PC-3 (cell line): Measurements from ENCODE around the gene TSHZ2. TPM values are rescaled to one million over a fixed set of nuclear protein-coding genes. Genes with fewer than 3 reads are reported as not detected.

Experiments
- ATAC-seq: fragments of 200-7000 bp; cut with Tn5 transposase; 2 replicates; pipeline ENCODE4 v1.9.1; 2020; ENCODE audit warnings: mild to moderate bottlenecking, moderate library complexity
- BruUV-seq: library from RNA; stranded (reverse); fragments of 400-500 nt; replicated peaks from 2 replicates; lab custom pipeline; 2021; lab: Mats Ljungman, UMichigan
- CTCF ChIA-PET: fragments of 300-600 bp; sonication (Branson Sonifier 250); formaldehyde crosslinking; loops from one replicate; lab custom pipeline; 2022; ENCODE audit warnings: antibody characterized with exemption; lab: Charles Lee
- POLR2A ChIA-PET: fragments of 300-600 bp; sonication (Branson Sonifier 250); formaldehyde crosslinking; loops from one replicate; lab custom pipeline; 2022; ENCODE audit warnings: antibody characterized with exemption; ENCODE audit not compliant: unreplicated experiment; lab: Charles Lee
- DNase-seq: peaks from one replicate; pipeline ENCODE4 v3.0.0-alpha.2; 2015
- H2AFZ ChIP-seq: fragments of 300-600 bp; sonication (generic); 2 replicates; pipeline ENCODE4 v1.6.0; 2016; ENCODE audit warnings: antibody characterized with exemption, low read length
- H3F3A ChIP-seq: fragments of 300-600 bp; sonication (generic); one replicate; pipeline ENCODE4 v1.6.0; 2017; ENCODE audit warnings: antibody characterized with exemption, low read length, control low read depth, mild to moderate bottlenecking; ENCODE audit not compliant: unreplicated experiment
- H3K27ac ChIP-seq: fragments of 300-600 bp; sonication (generic); 2 replicates; pipeline ENCODE4 v1.5.1; 2016; ENCODE audit warnings: mild to moderate bottlenecking, low read length
- H3K27me3 ChIP-seq: fragments of 300-600 bp; sonication (generic); 2 replicates; pipeline ENCODE4 v1.6.1; 2016; ENCODE audit warnings: low read length, mixed read lengths
- H3K36me3 ChIP-seq: fragments of 300-600 bp; sonication (generic); 2 replicates; pipeline ENCODE4 v1.6.1; 2016; ENCODE audit warnings: low read depth, mixed run types, low read length, mixed read lengths
- H3K4me1 ChIP-seq: fragments of 300-600 bp; sonication (generic); 2 replicates; pipeline ENCODE4 v1.5.1; 2016; ENCODE audit warnings: low read length; ENCODE audit not compliant: insufficient read depth
- H3K4me2 ChIP-seq: fragments of 300-600 bp; sonication (generic); 2 replicates; pipeline ENCODE4 v1.6.0; 2016; ENCODE audit warnings: low read length
- H3K4me3 ChIP-seq: fragments of 300-600 bp; sonication (generic); 2 replicates; pipeline ENCODE4 v1.5.1; 2016; ENCODE audit warnings: mild to moderate bottlenecking, low read length, mixed read lengths
- H3K79me2 ChIP-seq: fragments of 300-600 bp; sonication (generic); 2 replicates; pipeline ENCODE4 v1.6.1; 2017; ENCODE audit warnings: low read length, mixed read lengths
- H3K9ac ChIP-seq: fragments of 300-600 bp; sonication (generic); 2 replicates; pipeline ENCODE4 v1.6.0; 2016; ENCODE audit warnings: mild to moderate bottlenecking, low read length
- H3K9me2 ChIP-seq: fragments of 300-600 bp; sonication (generic); replicated peaks from 2 replicates; pipeline ENCODE4 v1.6.1; 2016; ENCODE audit warnings: mixed run types, low read length, mixed read lengths
- H3K9me3 ChIP-seq: fragments of 300-600 bp; sonication (generic); 2 replicates; pipeline ENCODE4 v1.6.1; 2016; ENCODE audit warnings: low read length, mixed read lengths
- H4K20me1 ChIP-seq: fragments of 300-600 bp; sonication (generic); 2 replicates; pipeline ENCODE4 v1.6.1; 2016; ENCODE audit warnings: low read length, mixed read lengths
- EZH2 ChIP-seq: fragments of 300-600 bp; sonication (generic); IDR thresholded peaks from one replicate; pipeline ENCODE4 v1.6.1; 2017; ENCODE audit warnings: antibody characterized with exemption, mild to moderate bottlenecking, low read length; ENCODE audit not compliant: unreplicated experiment
- EZH2phosphoT487 ChIP-seq: fragments of 300-600 bp; sonication (generic); IDR thresholded peaks from 2 replicates; pipeline ENCODE4 v1.6.1; 2018; ENCODE audit warnings: mild to moderate bottlenecking, antibody characterized with exemption, low read length, borderline replicate concordance
- intact Hi-C: fragments of 100-400 bp; cut with micrococcal nuclease; formaldehyde crosslinking; loops from 2 replicates; pipeline ENCODE4 v1.9.0; 2023
- total RNA-seq: library from RNA; depleted of rRNA; stranded (reverse); fragments of >200 nt; gene quantifications from 2 replicates; pipeline ENCODE4 v1.2.3, GENCODE V29; 2014
- TF ChIP-seq, protein P1 (sequence below): fragments of 300-600 bp; sonication (generic); conservative IDR thresholded peaks from 2 replicates; pipeline ENCODE4 v1.5.1; 2017; ENCODE audit warnings: antibody characterized with exemption, low read depth, mild to moderate bottlenecking, low read length

Gene TSHZ2
- total RNA-seq, 1 experiment from 2014 or later = not detected

DNA sequence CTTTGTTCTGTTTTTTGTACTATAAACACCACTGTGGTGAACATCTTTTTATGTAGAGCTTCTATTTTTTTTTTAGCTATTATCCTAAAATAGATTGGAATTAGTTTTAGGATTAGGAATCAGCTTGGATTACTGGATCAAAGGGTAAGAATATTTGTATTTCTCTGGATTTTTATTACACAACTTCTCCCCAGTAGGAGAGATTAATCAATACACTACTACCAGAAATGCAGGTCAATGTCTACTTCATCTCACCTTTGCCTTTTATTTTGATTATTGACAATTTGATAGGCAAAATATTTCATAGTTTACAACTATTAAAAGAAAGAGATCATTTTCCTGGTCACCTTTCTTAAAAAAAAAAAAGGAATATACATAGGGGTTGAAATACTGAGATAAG lies 191.9 kb downstream of the TSHZ2 start:
- H3K36me3 ChIP-seq = no peaks in the 10 kb centered on the region
- H3K27me3 ChIP-seq = 0 out of 2 replicates have a peak, but pooled peaks cover 5% of the 10 kb centered on the region
- TF ChIP-seq, protein P1, sequence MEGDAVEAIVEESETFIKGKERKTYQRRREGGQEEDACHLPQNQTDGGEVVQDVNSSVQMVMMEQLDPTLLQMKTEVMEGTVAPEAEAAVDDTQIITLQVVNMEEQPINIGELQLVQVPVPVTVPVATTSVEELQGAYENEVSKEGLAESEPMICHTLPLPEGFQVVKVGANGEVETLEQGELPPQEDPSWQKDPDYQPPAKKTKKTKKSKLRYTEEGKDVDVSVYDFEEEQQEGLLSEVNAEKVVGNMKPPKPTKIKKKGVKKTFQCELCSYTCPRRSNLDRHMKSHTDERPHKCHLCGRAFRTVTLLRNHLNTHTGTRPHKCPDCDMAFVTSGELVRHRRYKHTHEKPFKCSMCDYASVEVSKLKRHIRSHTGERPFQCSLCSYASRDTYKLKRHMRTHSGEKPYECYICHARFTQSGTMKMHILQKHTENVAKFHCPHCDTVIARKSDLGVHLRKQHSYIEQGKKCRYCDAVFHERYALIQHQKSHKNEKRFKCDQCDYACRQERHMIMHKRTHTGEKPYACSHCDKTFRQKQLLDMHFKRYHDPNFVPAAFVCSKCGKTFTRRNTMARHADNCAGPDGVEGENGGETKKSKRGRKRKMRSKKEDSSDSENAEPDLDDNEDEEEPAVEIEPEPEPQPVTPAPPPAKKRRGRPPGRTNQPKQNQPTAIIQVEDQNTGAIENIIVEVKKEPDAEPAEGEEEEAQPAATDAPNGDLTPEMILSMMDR = no peak
- TF ChIP-seq EZH2 (no peak), EZH2phosphoT487 (no peak)
- H3K27ac ChIP-seq = no peak overlapping the region
- H2AFZ ChIP-seq = no peak overlapping the region
- no TSS peak for BruUV-seq
- DNase-seq = no peak
- no peak overlapping the region for H3K9ac ChIP-seq
- no peaks in the 10 kb centered on the region for H3K9me2 ChIP-seq
- ATAC-seq = no peak
- intact Hi-C loops = no loop called here
- POLR2A ChIA-PET = no interaction called here
- H4K20me1 ChIP-seq = no peaks in the 10 kb centered on the region
- H3K4me1 ChIP-seq = peaks cover 8% of the 10 kb centered on the region
- no peak overlapping the region for H3K4me3 ChIP-seq
- H3K9me3 ChIP-seq = no peaks in the 10 kb centered on the region
- no peaks in the 10 kb centered on the region for H3K79me2 ChIP-seq
- CTCF ChIA-PET = no interaction called here
- no peak overlapping the region for H3K4me2 ChIP-seq
- no peaks in the 10 kb centered on the region for H3F3A ChIP-seq

DNA sequence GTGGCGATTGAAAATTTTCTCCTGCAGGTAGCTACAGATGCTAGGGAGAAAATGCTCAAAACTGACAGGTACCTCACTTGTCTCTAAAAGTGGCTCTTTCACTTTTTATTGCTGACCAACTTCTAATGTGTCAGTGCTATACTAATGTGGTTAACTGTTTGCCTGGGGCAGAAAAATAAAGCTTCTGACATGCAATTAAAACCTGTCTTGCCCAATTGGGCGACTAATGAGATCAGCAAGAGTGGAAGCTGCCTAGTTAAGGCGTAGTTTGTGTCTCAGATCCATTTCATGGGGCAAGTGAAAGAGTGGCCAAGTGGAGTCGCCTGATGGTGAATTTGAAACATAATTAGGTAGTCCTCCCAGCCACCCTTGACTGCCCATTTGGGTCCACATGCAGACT lies 193.3 kb downstream of the TSHZ2 start:
- H3F3A ChIP-seq = no peaks in the 10 kb centered on the region
- H3K9ac ChIP-seq = no peak overlapping the region
- TF ChIP-seq, protein P1 = no peak
- TF ChIP-seq EZH2 = no peak
- TF ChIP-seq EZH2phosphoT487 = no peak
- H3K27me3 ChIP-seq = peaks cover 17% of the 10 kb centered on the region
- H3K79me2 ChIP-seq = no peaks in the 10 kb centered on the region
- CTCF ChIA-PET = no interaction called here
- POLR2A ChIA-PET = no interaction called here
- H3K27ac ChIP-seq = no peak overlapping the region
- H3K36me3 ChIP-seq = no peaks in the 10 kb centered on the region
- H3K9me2 ChIP-seq = no peaks in the 10 kb centered on the region
- no TSS peak for BruUV-seq
- DNase-seq (no peak), ATAC-seq (no peak)
- H3K9me3 ChIP-seq = no peaks in the 10 kb centered on the region
- no peaks in the 10 kb centered on the region for H4K20me1 ChIP-seq
- H3K4me3 ChIP-seq = no peak overlapping the region
- intact Hi-C loops = no loop called here
- H3K4me1 ChIP-seq = peaks cover 8% of the 10 kb centered on the region
- no peak overlapping the region for H2AFZ ChIP-seq
- H3K4me2 ChIP-seq = no peak overlapping the region

DNA sequence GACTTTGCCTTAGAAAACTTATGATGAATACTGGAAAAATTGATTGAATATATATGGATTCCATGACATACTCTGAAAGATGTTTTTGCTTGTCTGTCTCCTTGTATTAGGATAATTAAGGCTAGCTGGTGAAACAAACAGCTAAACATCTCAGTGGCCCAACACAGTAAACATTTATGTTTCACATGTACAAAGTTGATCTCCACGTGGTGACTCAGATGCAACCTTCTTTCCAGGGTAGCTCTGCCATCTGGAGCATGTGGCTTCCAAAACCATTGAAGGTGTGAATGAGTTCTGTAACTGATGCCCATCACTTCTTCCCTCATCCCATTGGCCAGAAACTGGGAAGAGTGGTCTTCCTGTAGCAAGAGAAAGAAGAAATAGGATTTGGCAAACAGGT lies 196.3 kb downstream of the TSHZ2 start:
- peaks cover 39% of the 10 kb centered on the region for H3K27me3 ChIP-seq
- H3K79me2 ChIP-seq = no peaks in the 10 kb centered on the region
- ATAC-seq = no peak
- H3K4me3 ChIP-seq = no peak overlapping the region
- no peak for DNase-seq
- H2AFZ ChIP-seq = no peak overlapping the region
- intact Hi-C loops = no loop called here
- no peak overlapping the region for H3K9ac ChIP-seq
- no peak overlapping the region for H3K4me2 ChIP-seq
- no peak for TF ChIP-seq EZH2
- TF ChIP-seq, protein P1 = no peak
- TF ChIP-seq EZH2phosphoT487 = no peak
- H3K9me2 ChIP-seq = no peaks in the 10 kb centered on the region
- ChIA-PET POLR2A (no interaction called here), CTCF (no interaction called here)
- H3F3A ChIP-seq = no peaks in the 10 kb centered on the region
- no peaks in the 10 kb centered on the region for H3K9me3 ChIP-seq
- H3K4me1 ChIP-seq = no peaks in the 10 kb centered on the region
- no peak overlapping the region for H3K27ac ChIP-seq
- no TSS peak for BruUV-seq
- no peaks in the 10 kb centered on the region for H3K36me3 ChIP-seq
- H4K20me1 ChIP-seq = no peaks in the 10 kb centered on the region
